Osteocyte (in vitro differentiated cells): Measurements from ENCODE around the gene APLP1. TPM values are rescaled to one million over a fixed set of nuclear protein-coding genes. Genes with fewer than 3 reads are reported as not detected.

Experiments used
- DNase-seq: peaks from one replicate; pipeline ENCODE4 v3.0.0; 2021; ENCODE audit warnings: mixed read lengths; ENCODE audit not compliant: unreplicated experiment; ENCODE audit errors: extremely low spot score
- H3K27ac Mint-ChIP-seq: one replicate; pipeline ENCODE4 v1.8.0; 2021; ENCODE audit warnings: mild to moderate bottlenecking, mixed read lengths; ENCODE audit not compliant: unreplicated experiment
- H3K27me3 Mint-ChIP-seq: one replicate; pipeline ENCODE4 v1.8.0; 2021; ENCODE audit warnings: mixed read lengths; ENCODE audit not compliant: unreplicated experiment
- H3K36me3 Mint-ChIP-seq: one replicate; pipeline ENCODE4 v1.8.0; 2021; ENCODE audit warnings: mixed read lengths; ENCODE audit not compliant: unreplicated experiment
- H3K4me1 Mint-ChIP-seq: one replicate; pipeline ENCODE4 v1.8.0; 2021; ENCODE audit warnings: mixed read lengths; ENCODE audit not compliant: unreplicated experiment
- H3K4me3 Mint-ChIP-seq: one replicate; pipeline ENCODE4 v1.8.0; 2021; ENCODE audit warnings: mild to moderate bottlenecking, moderate library complexity, mixed read lengths; ENCODE audit not compliant: unreplicated experiment
- H3K9me3 Mint-ChIP-seq: one replicate; pipeline ENCODE4 v1.8.0; 2021; ENCODE audit warnings: mixed read lengths; ENCODE audit not compliant: unreplicated experiment
- total RNA-seq: library from RNA; stranded (reverse); gene quantifications from 2 replicates; pipeline ENCODE4 v1.2.1, GENCODE V29; 2021
- TF ChIP-seq, protein P1 (sequence below): fragments of 200-600 bp; sonication (generic); IDR thresholded peaks from 2 replicates; pipeline ENCODE4 v1.5.0; 2021; ENCODE audit warnings: antibody characterized with exemption, mild to moderate bottlenecking, moderate library complexity

Gene APLP1
- total RNA-seq, 1 donor from 2014 or later: 12.6 TPM

DNA sequence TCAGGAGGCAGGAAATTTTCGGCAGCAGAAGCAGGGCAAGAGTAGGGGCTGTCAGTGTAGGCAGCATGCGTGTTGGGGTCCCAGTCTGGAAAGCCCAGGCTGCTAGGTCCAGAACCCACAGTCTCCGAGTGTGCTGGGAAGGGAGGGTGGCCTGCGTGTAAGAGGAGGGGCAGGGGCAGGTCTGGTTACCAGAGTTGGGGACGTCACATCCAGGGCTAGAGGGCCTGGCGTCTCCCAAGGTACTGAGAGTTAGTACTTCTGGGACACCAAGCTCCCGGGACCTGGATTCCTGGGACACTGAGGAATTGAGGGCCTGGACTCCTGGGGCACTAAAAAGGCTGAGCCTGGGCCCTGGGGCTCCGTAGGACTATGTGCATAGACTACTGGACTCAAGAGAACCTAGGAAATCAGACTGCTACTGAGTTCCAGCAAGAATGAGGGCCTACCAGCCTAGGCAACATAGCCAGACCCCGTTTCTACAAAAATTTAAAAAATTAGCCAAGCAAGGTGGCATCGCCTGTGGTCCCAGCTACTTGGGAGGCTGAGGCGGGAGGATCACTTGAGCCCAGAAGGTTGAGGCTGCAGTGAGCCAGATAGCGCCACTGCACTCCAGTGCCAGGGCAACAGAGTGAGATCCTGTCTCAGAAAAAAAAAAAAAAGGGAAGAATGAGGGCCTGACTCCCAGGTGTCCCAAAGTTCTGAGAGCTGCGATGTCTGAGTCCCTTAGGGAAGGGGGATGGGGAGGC, 29.5 kb downstream of the APLP1 start:
- H3K27me3 Mint-ChIP-seq: no peaks in the 10 kb centered on the region
- H3K27ac Mint-ChIP-seq: peak overlapping the region; percentile 69
- H3K4me3 Mint-ChIP-seq: peak overlapping the region; percentile 91
- no peaks in the 10 kb centered on the region for H3K9me3 Mint-ChIP-seq
- DNase-seq: no peak
- TF ChIP-seq, protein P1, sequence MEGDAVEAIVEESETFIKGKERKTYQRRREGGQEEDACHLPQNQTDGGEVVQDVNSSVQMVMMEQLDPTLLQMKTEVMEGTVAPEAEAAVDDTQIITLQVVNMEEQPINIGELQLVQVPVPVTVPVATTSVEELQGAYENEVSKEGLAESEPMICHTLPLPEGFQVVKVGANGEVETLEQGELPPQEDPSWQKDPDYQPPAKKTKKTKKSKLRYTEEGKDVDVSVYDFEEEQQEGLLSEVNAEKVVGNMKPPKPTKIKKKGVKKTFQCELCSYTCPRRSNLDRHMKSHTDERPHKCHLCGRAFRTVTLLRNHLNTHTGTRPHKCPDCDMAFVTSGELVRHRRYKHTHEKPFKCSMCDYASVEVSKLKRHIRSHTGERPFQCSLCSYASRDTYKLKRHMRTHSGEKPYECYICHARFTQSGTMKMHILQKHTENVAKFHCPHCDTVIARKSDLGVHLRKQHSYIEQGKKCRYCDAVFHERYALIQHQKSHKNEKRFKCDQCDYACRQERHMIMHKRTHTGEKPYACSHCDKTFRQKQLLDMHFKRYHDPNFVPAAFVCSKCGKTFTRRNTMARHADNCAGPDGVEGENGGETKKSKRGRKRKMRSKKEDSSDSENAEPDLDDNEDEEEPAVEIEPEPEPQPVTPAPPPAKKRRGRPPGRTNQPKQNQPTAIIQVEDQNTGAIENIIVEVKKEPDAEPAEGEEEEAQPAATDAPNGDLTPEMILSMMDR: no peak
- H3K4me1 Mint-ChIP-seq: peaks cover 23% of the 10 kb centered on the region
- H3K36me3 Mint-ChIP-seq: peaks cover 7% of the 10 kb centered on the region

DNA sequence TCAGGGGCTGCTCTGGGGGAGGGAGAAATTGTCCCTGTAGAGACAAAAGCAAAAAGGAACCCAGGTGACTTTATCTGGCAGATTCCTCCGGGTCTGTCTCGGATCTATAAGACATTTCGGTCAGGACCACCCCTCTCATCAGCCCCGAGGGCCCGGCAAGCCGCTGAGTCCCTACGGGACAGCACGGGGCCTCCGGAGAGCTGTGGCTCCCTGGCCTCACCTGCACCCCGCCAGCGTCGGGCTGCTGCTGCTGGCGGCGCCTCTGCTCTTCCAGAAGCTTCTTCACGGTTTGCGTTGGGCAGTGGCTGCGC, 30.1 kb downstream of the APLP1 start:
- Mint-ChIP-seq H3K9me3 (no peaks in the 10 kb centered on the region), H3K27ac (peak overlapping the region; percentile 83), H3K36me3 (peaks cover 5% of the 10 kb centered on the region), H3K4me1 (peaks cover 27% of the 10 kb centered on the region), H3K27me3 (no peaks in the 10 kb centered on the region), H3K4me3 (peak overlapping the region; percentile 91)
- TF ChIP-seq, protein P1: no peak
- DNase-seq: no peak

DNA sequence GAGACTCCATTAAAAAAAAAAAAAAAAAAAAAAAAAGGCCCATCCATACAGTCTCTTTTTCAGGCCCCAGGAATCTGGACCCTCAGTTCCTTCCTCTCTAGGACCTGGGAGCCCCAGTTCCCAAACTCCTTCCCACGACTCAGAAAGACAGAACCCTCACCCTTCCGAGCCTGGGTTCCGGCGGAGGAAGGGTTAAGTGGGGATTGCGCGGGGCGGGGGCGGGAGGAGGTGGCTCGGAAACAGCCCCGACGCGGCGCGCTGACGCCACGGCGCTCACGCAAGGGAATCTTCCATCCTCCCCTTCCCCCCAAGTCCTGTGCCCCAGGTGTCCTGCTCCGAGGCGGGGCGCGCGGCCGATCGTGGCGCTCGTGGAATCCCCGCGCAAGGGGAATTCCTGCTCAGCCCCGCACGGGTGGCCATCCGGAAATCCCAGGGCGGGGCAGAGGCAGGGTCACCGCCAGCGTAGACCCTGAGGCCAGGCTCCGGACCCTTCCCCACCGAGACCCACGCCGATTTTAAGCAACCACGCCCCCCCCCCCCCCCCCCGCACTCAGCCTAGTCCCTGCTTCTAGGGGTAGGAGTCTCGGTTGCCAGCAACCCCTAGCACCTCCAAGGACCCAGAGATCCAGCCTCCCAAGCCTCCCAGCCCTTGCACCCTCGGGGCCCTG, 31.3 kb downstream of the APLP1 start:
- Mint-ChIP-seq H3K27ac (peak overlapping the region; percentile 88), H3K9me3 (no peaks in the 10 kb centered on the region), H3K4me3 (peak overlapping the region; percentile 91), H3K36me3 (peaks cover 5% of the 10 kb centered on the region), H3K27me3 (no peaks in the 10 kb centered on the region), H3K4me1 (peaks cover 30% of the 10 kb centered on the region)
- DNase-seq: peak; percentile 90
- TF ChIP-seq, protein P1: no peak

DNA sequence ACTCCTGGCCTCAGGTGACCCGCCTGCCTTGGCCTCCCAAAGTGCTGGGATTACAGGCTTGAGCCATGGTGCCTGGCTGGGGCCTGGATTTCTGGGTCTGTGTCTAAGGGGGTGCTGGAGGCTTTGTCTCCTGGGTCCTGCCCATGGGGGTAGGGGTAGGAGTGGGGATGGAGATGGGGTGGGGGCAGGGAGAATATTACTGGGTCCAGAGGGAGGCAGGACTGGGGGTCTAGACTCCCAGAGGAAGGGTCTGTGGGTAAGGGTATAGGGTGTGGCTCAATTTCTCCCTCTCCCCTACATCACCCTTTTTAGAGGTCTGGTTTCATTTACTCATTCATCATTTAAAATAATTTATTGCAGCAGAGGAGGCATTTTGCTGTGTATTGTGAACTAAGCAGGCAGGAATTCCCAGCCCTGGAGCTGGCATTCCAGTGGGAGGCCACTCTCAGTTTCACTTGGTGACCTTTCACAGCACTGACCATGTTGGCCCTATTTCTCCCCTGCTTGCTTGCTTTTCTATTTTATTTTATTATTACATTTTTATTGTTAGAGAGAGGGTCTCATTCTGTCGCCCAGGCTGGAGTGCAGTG, 32.8 kb downstream of the APLP1 start:
- no peak for DNase-seq
- TF ChIP-seq, protein P1: no peak
- no peaks in the 10 kb centered on the region for H3K36me3 Mint-ChIP-seq
- H3K4me3 Mint-ChIP-seq: peak overlapping the region; percentile 91
- peaks cover 33% of the 10 kb centered on the region for H3K4me1 Mint-ChIP-seq
- H3K9me3 Mint-ChIP-seq: no peaks in the 10 kb centered on the region
- peak overlapping the region; percentile 72 for H3K27ac Mint-ChIP-seq
- no peaks in the 10 kb centered on the region for H3K27me3 Mint-ChIP-seq
